HepG2 (cell line): Measurements from ENCODE around the gene ARID1A. TPM values are rescaled to one million over a fixed set of nuclear protein-coding genes. Genes with fewer than 3 reads are reported as not detected.

ENCODE experiments used
- ATAC-seq: fragments of 200-7000 bp; cut with Tn5 transposase; 3 replicates; pipeline ENCODE4 v1.9.1; 2020; ENCODE audit warnings: mild to moderate bottlenecking, moderate library complexity
- BruUV-seq: library from RNA; stranded (reverse); fragments of 400-500 nt; replicated peaks from 2 replicates; lab custom pipeline; 2021; lab: Mats Ljungman, UMichigan
- CTCF ChIA-PET: fragments of 300-600 bp; formaldehyde crosslinking; extraction: SDS; loops from one replicate; lab custom pipeline; 2021; ENCODE audit warnings: low total read pairs, inconsistent platforms, low intra/inter-chr PET ratio; lab: Yijun Ruan, JAX
- POLR2A ChIA-PET: fragments of 350-600 bp; sonication (Branson Sonifier 250); formaldehyde crosslinking; loops from one replicate; lab custom pipeline; 2020; ENCODE audit warnings: antibody characterized with exemption, inconsistent platforms; lab: Yijun Ruan, JAX
- DNase-seq: peaks from one replicate; pipeline ENCODE4 v3.0.0-alpha.2; 2015; ENCODE audit warnings: low spot score
- FAIRE-seq: peaks from 3 replicates; lab custom pipeline; 2011; peaks lifted over from hg19 to GRCh38; lab: Jason Lieb, UNC
- H2AFZ ChIP-seq: one replicate; pipeline ENCODE4 v1.6.1; 2011; ENCODE audit warnings: low read length, inconsistent platforms
- H3K27ac ChIP-seq: fragments of 300-600 bp; 3 replicates; pipeline ENCODE4 v1.8.0; 2011; ENCODE audit warnings: mixed run types, mild to moderate bottlenecking, mixed read lengths, low read length, inconsistent platforms; ENCODE audit not compliant: insufficient read depth; ENCODE audit errors: extremely low read length
- H3K27me3 ChIP-seq, 2 experiments: fragments of 200-600 bp in 1 of 2; 2 replicates in 1 of 2; 3 replicates in 1 of 2; pipeline versions ENCODE4 v1.6.0 to v1.8.0; 2011; ENCODE audit warnings: low read length in 2 of 2, mild to moderate bottlenecking in 2 of 2, moderate library complexity in 2 of 2, inconsistent platforms in 1 of 2; ENCODE audit not compliant: insufficient read depth in 2 of 2, control insufficient read depth in 1 of 2
- H3K36me3 ChIP-seq, 2 experiments: fragments of 200-600 bp in 1 of 2; replicated peaks in 1 of 2; 2 replicates in 1 of 2; 3 replicates in 1 of 2; pipeline versions ENCODE4 v1.5.1 to v1.8.0; 2011; ENCODE audit warnings: low read length in 2 of 2, inconsistent platforms in 1 of 2; ENCODE audit not compliant: insufficient read depth in 2 of 2, control insufficient read depth in 1 of 2
- H3K4me1 ChIP-seq: 2 replicates; pipeline ENCODE4 v1.5.1; 2012; ENCODE audit warnings: low read length, inconsistent platforms; ENCODE audit not compliant: insufficient read depth
- H3K4me2 ChIP-seq: 2 replicates; pipeline ENCODE4 v1.6.0; 2011; ENCODE audit warnings: low read depth, low read length, inconsistent platforms
- H3K4me3 ChIP-seq, 3 experiments: fragments of 200-600 bp in 1 of 3; sonication (generic), shearing (Covaris generic) in 1 of 3; replicated peaks in 1 of 3; 2 replicates each; pipeline ENCODE4 v1.5.1; 2011 to 2016; ENCODE audit warnings: low read length in 3 of 3, inconsistent platforms in 2 of 3, low read depth in 2 of 3, mild to moderate bottlenecking in 2 of 3, control low read depth in 1 of 3, mixed read lengths in 1 of 3; ENCODE audit not compliant: insufficient read depth in 1 of 3
- H3K79me2 ChIP-seq: one replicate; pipeline ENCODE4 v1.6.1; 2011; ENCODE audit warnings: low read length, inconsistent platforms; ENCODE audit not compliant: insufficient read depth
- H3K9ac ChIP-seq: 2 replicates; pipeline ENCODE4 v1.6.0; 2011; ENCODE audit warnings: mild to moderate bottlenecking, low read depth, low read length, inconsistent platforms; ENCODE audit not compliant: insufficient read depth
- H3K9me3 ChIP-seq: 2 replicates; pipeline ENCODE4 v1.5.1; 2012; ENCODE audit warnings: mild to moderate bottlenecking, low read length
- H4K20me1 ChIP-seq: 2 replicates; pipeline ENCODE4 v1.6.0; 2011; ENCODE audit warnings: inconsistent platforms, mild to moderate bottlenecking, low read length, moderate library complexity; ENCODE audit not compliant: insufficient read depth
- ADNP ChIP-seq: sonication (generic); formaldehyde crosslinking; IDR thresholded peaks from 2 replicates; pipeline ENCODE4 v1.4.0; 2020; ENCODE audit warnings: missing genetic modification reagents
- AGO2 ChIP-seq: fragments of 200-400 bp; formaldehyde crosslinking; optimal IDR thresholded peaks from 2 replicates; pipeline ENCODE3; 2017; ENCODE audit warnings: mild to moderate bottlenecking, low read depth, low read length, moderate library complexity
- ASH2L ChIP-seq: fragments of 300-600, 200-600 bp; sonication (generic); IDR thresholded peaks from 2 replicates; pipeline ENCODE4 v1.7.0; 2017; ENCODE audit warnings: low read depth, mild to moderate bottlenecking, moderate library complexity, mixed read lengths, low read length; ENCODE audit not compliant: insufficient read length
- BRCA1 ChIP-seq: sonication (generic); formaldehyde crosslinking; IDR thresholded peaks from 2 replicates; pipeline ENCODE4 v1.4.0; 2020; ENCODE audit warnings: missing genetic modification reagents
- FOXA3 ChIP-seq: IDR thresholded peaks from 2 replicates; pipeline ENCODE4 v1.6.1; 2016; ENCODE audit warnings: missing genetic modification reagents, missing compliant biosample characterization
- MTF1 ChIP-seq: sonication (generic); formaldehyde crosslinking; IDR thresholded peaks from 2 replicates; pipeline ENCODE4 v1.5.0; 2020; ENCODE audit warnings: missing genetic modification reagents
- NPAS2 ChIP-seq: sonication (generic); formaldehyde crosslinking; IDR thresholded peaks from 2 replicates; pipeline ENCODE4 v1.8.0; 2022; ENCODE audit warnings: mild to moderate bottlenecking, missing genetic modification reagents, borderline replicate concordance
- RBM22 ChIP-seq: fragments of 200-400 bp; formaldehyde crosslinking; optimal IDR thresholded peaks from 2 replicates; pipeline ENCODE3; 2017; ENCODE audit warnings: mild to moderate bottlenecking, low read length, moderate library complexity
- ZBTB20 ChIP-seq: sonication (generic); formaldehyde crosslinking; IDR thresholded peaks from 2 replicates; pipeline ENCODE4 v1.8.1; 2023; ENCODE audit warnings: missing genetic modification reagents, low read depth, mild to moderate bottlenecking, borderline replicate concordance
- ZBTB38 ChIP-seq: sonication (generic); formaldehyde crosslinking; IDR thresholded peaks from 2 replicates; pipeline ENCODE4 v1.5.1; 2020; ENCODE audit warnings: mild to moderate bottlenecking, missing genetic modification reagents
- ZFP41 ChIP-seq: sonication (generic); formaldehyde crosslinking; IDR thresholded peaks from 2 replicates; pipeline ENCODE4 v1.4.0; 2020; ENCODE audit warnings: mild to moderate bottlenecking, missing genetic modification reagents, borderline replicate concordance
- ZNF121 ChIP-seq: sonication (generic); formaldehyde crosslinking; IDR thresholded peaks from 2 replicates; pipeline ENCODE4 v1.5.0; 2020; ENCODE audit warnings: mild to moderate bottlenecking, missing genetic modification reagents
- ZNF296 ChIP-seq: sonication (generic); formaldehyde crosslinking; conservative IDR thresholded peaks from 2 replicates; pipeline ENCODE4 v1.5.0; 2020; ENCODE audit warnings: mild to moderate bottlenecking, missing genetic modification reagents
- ZNF331 ChIP-seq: sonication (generic); formaldehyde crosslinking; IDR thresholded peaks from 2 replicates; pipeline ENCODE4 v1.4.0; 2020; ENCODE audit warnings: missing genetic modification reagents
- ZNF34 ChIP-seq: sonication (generic); formaldehyde crosslinking; IDR thresholded peaks from 2 replicates; pipeline ENCODE4 v1.4.0; 2020; ENCODE audit warnings: mild to moderate bottlenecking, missing genetic modification reagents, borderline replicate concordance
- ZNF460 ChIP-seq: sonication (generic); formaldehyde crosslinking; IDR thresholded peaks from 2 replicates; pipeline ENCODE4 v1.5.1; 2020; ENCODE audit warnings: missing genetic modification reagents, mild to moderate bottlenecking, borderline replicate concordance
- ZNF496 ChIP-seq: sonication (generic); formaldehyde crosslinking; IDR thresholded peaks from 2 replicates; pipeline ENCODE4 v1.8.1; 2023; ENCODE audit warnings: mild to moderate bottlenecking, moderate library complexity, missing genetic modification reagents; ENCODE audit not compliant: insufficient replicate concordance
- ZNF510 ChIP-seq: sonication (generic); formaldehyde crosslinking; IDR thresholded peaks from 2 replicates; pipeline ENCODE4 v1.4.0; 2020; ENCODE audit warnings: low read depth, mild to moderate bottlenecking, missing genetic modification reagents
- ZNF678 ChIP-seq: sonication (generic); formaldehyde crosslinking; IDR thresholded peaks from 2 replicates; pipeline ENCODE4 v1.4.0; 2020; ENCODE audit warnings: mild to moderate bottlenecking, missing genetic modification reagents
- ZNF768 ChIP-seq: sonication (generic); formaldehyde crosslinking; IDR thresholded peaks from 2 replicates; pipeline ENCODE4 v1.4.0; 2020; ENCODE audit warnings: missing genetic modification reagents
- WGBS: methylation state at CpG from one replicate; pipeline ENCODE4 v1.1.6; 2017; ENCODE audit warnings: low lambda C conversion rate; 5-methylcytosine and 5-hydroxymethylcytosine counted together
- in situ Hi-C: cut with HindIII; loops from 2 replicates; pipeline ENCODE4 v1.10.0; 2017; ENCODE audit warnings: low pct_unique_long_range_greater_than_20kb; ENCODE audit not compliant: extremely low pct_ligation_motif_present
- intact Hi-C: fragments of 100-400 bp; cut with micrococcal nuclease; formaldehyde crosslinking; loops from one replicate; pipeline ENCODE4 v1.10.0; 2022; ENCODE audit not compliant: unreplicated experiment
- polyA plus RNA-seq, 8 experiments: library from polyadenylated mRNA; depleted of rRNA in 3 of 8; stranded (reverse) in 7 of 8; unstranded in 1 of 8; fragments of >200 nt; fragmentation: Illumina TruSeq in 4 of 8; extraction: Trizol in 4 of 8; gene quantifications; 2 replicates each; pipeline versions ENCODE4 v1.2.1 to v1.2.3, GENCODE V29; 2011 to 2016; ENCODE audit warnings: low read depth in 4 of 8, missing spikeins in 1 of 8, mixed read lengths in 1 of 8; ENCODE audit not compliant: insufficient read depth in 1 of 8
- total RNA-seq, 5 experiments: library from RNA; depleted of rRNA; stranded (reverse); fragments of >200 nt; fragmentation: Illumina TruSeq; extraction: Trizol; gene quantifications; 2 replicates each; pipeline ENCODE4 v1.2.3, GENCODE V29; 2016; ENCODE audit warnings: low read depth in 1 of 5

The ARID1A gene
- total and polyA plus RNA-seq, 2 of the 13 experiments (the other 11 are each of a cell fraction or from before 2014, with no cell fraction given), result 11.9 to 15.9 TPM

GRCh38 chr1:26779098-26779668 is 83.4 kb downstream of the ARID1A start (continued):
- no peak for TF ChIP-seq ZNF496 (CRISPR knock-in tag)
- no peak for TF ChIP-seq ZNF460 (CRISPR knock-in tag)
- no peak for TF ChIP-seq ASH2L
- TF ChIP-seq MTF1 (CRISPR knock-in tag), result no peak
- TF ChIP-seq ADNP, result no peak
- TF ChIP-seq, all 625 proteins: peak for 0

- peaks cover 21 to 51% of the 10 kb centered on the region in 2 experiments for H3K36me3 ChIP-seq
- no peaks in the 10 kb centered on the region for H3K27me3 ChIP-seq
- peaks cover 4% of the 10 kb centered on the region for H3K79me2 ChIP-seq
- no peak overlapping the region for H3K4me2 ChIP-seq
- H4K20me1 ChIP-seq, result no peaks in the 10 kb centered on the region
- CTCF ChIA-PET, result no interaction called here
- in situ Hi-C loops, result no loop called here
- H2AFZ ChIP-seq, result no peak overlapping the region
- whole genome bisulfite sequencing, result over 99% methylated on average over 9 of the region's 21 CpGs
- no peak overlapping the region for H3K9ac ChIP-seq
- intact Hi-C loops, result no loop called here
- no peaks in the 10 kb centered on the region for H3K9me3 ChIP-seq
- FAIRE-seq (no peak), DNase-seq (no peak), ATAC-seq (no peak)
- peaks cover 41% of the 10 kb centered on the region for H3K4me1 ChIP-seq
- POLR2A ChIA-PET, result no interaction called here
- no peak for TF ChIP-seq ZNF510 (CRISPR knock-in tag)
- 0 out of 2 replicates have a peak, but pooled peaks have one; percentile 34 for TF ChIP-seq ZBTB38 (CRISPR knock-in tag)
- no peak for TF ChIP-seq NPAS2 (CRISPR knock-in tag)
- TF ChIP-seq ZNF121 (CRISPR knock-in tag), result no peak
- peak; percentile 39 for TF ChIP-seq RBM22
- TF ChIP-seq ZNF678 (CRISPR knock-in tag), result no peak
- no peak for TF ChIP-seq ZNF34 (CRISPR knock-in tag)
- TF ChIP-seq FOXA3 (CRISPR knock-in tag), result no peak
- TF ChIP-seq ZNF768 (CRISPR knock-in tag), result 0 out of 2 replicates have a peak, but pooled peaks have one; percentile 14
- no peak for TF ChIP-seq BRCA1 (CRISPR knock-in tag)
- no peak for TF ChIP-seq ZFP41
- no peak for TF ChIP-seq ZNF296 (CRISPR knock-in tag)
- TF ChIP-seq ZBTB20 (CRISPR knock-in tag), result no peak
- peak; percentile 50 for TF ChIP-seq AGO2
- no peak for TF ChIP-seq ZNF331 (CRISPR knock-in tag)
- no peak overlapping the region for H3K27ac ChIP-seq
- BruUV-seq, result no TSS peak
- no peak overlapping the region for H3K4me3 ChIP-seq
Measured at GRCh38 chr1:26780344-26780957, 84.6 kb downstream of the ARID1A start.
